Muscle layer of duodenum (tissue), 2 donors: ENCODE results near the gene CDK19.
"Not testable (repeated sequence)": the region's sequence is repeated elsewhere in the genome, so short reads cannot be mapped to it uniquely, and the experiment has no call there.

Source experiments
- H3K27ac ChIP-seq: one replicate; pipeline ENCODE4 v1.7.0; 2013; ENCODE audit warnings: mild to moderate bottlenecking, low read length
- H3K27me3 ChIP-seq: one replicate; pipeline ENCODE4 v1.7.0; 2013; ENCODE audit warnings: low read depth, mild to moderate bottlenecking, control low read depth, low read length
- H3K36me3 ChIP-seq, 2 donors: one replicate each; pipeline ENCODE4 v1.7.0; 2013; ENCODE audit warnings: low read length in 2 of 2, control low read depth in 1 of 2, mild to moderate bottlenecking in 1 of 2; ENCODE audit not compliant: insufficient read depth in 2 of 2, control insufficient read depth in 1 of 2
- H3K4me1 ChIP-seq, 2 donors: one replicate each; pipeline ENCODE4 v1.7.0; 2013; ENCODE audit warnings: low read length in 2 of 2, mild to moderate bottlenecking in 2 of 2, control low read depth in 1 of 2, moderate library complexity in 1 of 2; ENCODE audit not compliant: insufficient read depth in 2 of 2, control insufficient read depth in 1 of 2
- H3K4me3 ChIP-seq, 2 donors: one replicate each; pipeline ENCODE4 v1.7.0; 2013; ENCODE audit warnings: low read length in 2 of 2, low read depth in 1 of 2, mild to moderate bottlenecking in 1 of 2
- H3K9me3 ChIP-seq, 2 donors: one replicate each; pipeline ENCODE4 v1.7.0; 2013; ENCODE audit warnings: low read length in 2 of 2, control low read depth in 1 of 2, mild to moderate bottlenecking in 1 of 2; ENCODE audit not compliant: control insufficient read depth in 1 of 2
- donor health status: healthy.

CDK19 gene

DNA sequence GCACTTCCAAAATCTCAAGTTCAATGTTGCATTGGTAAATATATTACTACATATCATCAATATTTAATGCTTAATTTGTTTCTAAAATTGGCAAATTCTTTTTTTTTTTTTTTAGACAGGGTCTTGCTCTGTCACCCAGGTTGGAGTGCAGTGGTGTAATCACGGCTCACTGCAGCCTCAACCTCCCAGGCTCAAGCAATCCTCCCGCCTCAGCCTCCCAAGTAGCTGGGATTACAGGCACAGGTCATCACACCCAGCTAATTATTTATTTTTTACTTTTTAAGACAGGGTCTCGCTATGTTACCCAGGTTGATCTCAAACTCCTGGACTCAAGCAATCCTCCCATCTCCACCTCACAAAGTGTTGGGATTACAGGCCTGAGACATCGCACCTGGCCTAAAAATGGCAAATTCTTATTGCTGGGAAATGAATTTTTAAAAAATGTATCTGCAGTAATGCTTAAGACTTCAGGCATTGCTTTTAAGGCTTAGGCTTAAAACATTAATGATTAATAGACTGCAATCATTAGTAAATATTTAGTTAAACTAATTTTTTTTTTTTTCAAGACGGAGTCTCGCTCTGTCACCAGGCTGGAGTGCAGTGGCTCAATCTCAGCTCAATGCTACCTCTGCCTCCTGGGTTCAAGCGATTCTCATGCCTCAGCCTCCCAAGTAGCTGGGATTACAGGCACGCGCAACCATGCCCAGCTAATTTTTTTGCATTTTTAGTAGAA is 61.2 kb downstream of the CDK19 start:
- not testable (repeated sequence) for H3K27me3 ChIP-seq, H3K4me1 ChIP-seq, H3K27ac ChIP-seq, H3K4me3 ChIP-seq, H3K36me3 ChIP-seq, H3K9me3 ChIP-seq

DNA sequence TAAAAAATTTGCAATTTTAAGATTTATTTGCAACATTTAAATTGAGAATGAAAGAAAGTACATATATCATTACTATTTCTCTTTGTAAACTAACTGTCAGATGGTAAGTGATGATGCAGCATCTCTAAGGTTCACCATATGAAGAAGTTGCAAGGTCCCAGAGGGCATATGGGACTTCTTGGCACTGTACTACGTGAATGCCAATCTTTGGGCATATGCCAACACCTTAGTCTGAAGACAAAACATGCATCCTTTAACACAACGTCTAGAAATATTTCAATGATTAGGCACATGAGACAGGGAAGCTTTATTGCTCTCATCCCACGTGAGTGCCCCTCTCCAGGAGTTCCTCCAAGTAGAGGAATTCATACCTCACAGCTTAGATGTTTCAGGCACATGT is 66.8 kb downstream of the CDK19 start:
- Histone ChIP-seq H3K27me3 (no peaks in the 10 kb centered on the region), H3K36me3 (no peaks in the 10 kb centered on the region), H3K4me1 (no peaks in the 10 kb centered on the region), H3K4me3 (no peak overlapping the region), H3K27ac (no peak overlapping the region), H3K9me3 (no peaks in the 10 kb centered on the region)

DNA sequence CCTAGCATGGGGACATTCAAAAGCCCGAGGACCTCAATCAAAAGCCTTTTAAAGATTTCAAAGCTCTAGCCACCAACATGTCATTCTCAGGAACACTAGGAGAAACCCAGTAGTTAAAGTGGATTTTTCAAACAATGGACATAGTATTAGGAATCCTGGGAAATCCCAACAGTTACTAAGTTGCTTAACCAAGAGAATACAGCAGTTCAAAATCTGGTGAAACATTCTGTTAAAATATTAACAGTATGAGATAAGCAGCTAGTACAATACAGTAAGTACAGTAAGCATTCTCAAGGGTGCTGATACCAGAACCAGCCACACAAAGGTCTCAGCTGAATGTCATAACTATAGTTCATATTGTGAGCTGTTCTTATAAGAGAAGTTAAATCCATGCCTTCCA is 68.6 kb downstream of the CDK19 start:
- Histone ChIP-seq H3K4me1 (no peaks in the 10 kb centered on the region), H3K27me3 (no peaks in the 10 kb centered on the region), H3K9me3 (peaks cover 1 to 2% of the 10 kb centered on the region in 2 donors), H3K4me3 (no peak overlapping the region), H3K36me3 (peaks cover 0 to 16% of the 10 kb centered on the region in 2 donors), H3K27ac (no peak overlapping the region)

DNA sequence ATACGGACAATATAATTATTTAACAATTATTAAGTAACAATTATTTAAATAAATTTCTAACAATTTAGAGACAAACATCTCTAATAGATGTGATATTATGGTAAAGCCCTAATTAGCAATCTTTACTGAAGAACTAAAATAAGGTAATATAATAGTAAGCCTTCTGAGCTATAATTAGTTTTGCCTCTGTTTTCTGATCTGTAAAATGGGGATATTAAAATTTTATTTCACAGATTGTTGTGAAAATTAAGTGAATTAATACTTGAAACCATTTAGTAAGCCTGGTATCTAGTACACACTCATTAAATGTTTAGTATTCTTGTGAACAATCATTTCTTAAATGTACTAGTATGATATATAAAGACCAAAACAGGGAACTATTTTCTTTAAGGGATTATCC is 70.3 kb downstream of the CDK19 start:
- H3K9me3 ChIP-seq = peaks cover 7 to 10% of the 10 kb centered on the region in 2 donors
- H3K27me3 ChIP-seq = no peaks in the 10 kb centered on the region
- peaks cover 0 to 18% of the 10 kb centered on the region in 2 donors for H3K36me3 ChIP-seq
- no peak overlapping the region for H3K27ac ChIP-seq
- H3K4me3 ChIP-seq = no peak overlapping the region
- no peaks in the 10 kb centered on the region for H3K4me1 ChIP-seq

DNA sequence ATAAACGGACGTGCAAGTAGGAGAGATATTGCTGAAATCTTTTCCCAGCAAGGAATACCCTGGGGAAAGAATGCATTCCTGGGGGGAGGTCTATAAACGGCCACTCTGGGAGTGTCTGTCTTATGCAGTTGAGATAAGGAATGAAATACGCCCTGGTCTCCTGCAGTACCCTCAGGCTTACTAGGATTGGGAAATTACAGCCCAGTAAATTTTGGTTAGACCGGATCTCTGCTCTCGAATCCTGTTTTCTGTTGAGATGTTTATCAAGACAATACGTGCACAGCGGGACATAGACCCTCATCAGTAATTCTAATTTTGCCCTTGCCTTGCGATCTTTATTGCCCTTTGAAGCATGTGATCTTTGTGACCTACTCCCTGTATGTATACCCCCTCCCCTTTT is 72.7 kb downstream of the CDK19 start:
- H3K27me3 ChIP-seq, H3K9me3 ChIP-seq, H3K27ac ChIP-seq, H3K4me3 ChIP-seq, H3K4me1 ChIP-seq: not testable (repeated sequence)
- peaks cover 0 to 18% of the 10 kb centered on the region in 2 donors for H3K36me3 ChIP-seq

DNA sequence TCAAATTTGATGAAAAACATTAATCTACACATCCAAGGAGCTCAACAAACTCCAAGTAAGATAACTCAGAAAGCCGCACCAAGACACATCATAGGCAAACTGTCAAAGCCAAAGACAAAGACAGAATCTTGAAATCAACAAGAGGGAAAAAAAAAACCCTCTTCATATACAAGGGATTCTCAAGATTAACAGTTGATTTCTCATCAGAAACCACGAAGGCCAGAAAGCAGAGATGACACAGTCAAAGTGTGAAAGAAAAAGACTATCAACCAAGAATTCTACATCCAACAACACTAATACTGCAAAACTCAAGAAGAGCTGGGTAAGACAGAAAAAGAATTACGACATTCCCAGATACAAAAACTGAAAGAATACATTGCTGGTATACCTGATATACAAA is 73.8 kb downstream of the CDK19 start:
- peaks cover 7 to 10% of the 10 kb centered on the region in 2 donors for H3K9me3 ChIP-seq
- H3K27me3 ChIP-seq = no peaks in the 10 kb centered on the region
- H3K27ac ChIP-seq = no peak overlapping the region
- no peak overlapping the region for H3K4me3 ChIP-seq
- peaks cover 0 to 18% of the 10 kb centered on the region in 2 donors for H3K36me3 ChIP-seq
- no peaks in the 10 kb centered on the region for H3K4me1 ChIP-seq

DNA sequence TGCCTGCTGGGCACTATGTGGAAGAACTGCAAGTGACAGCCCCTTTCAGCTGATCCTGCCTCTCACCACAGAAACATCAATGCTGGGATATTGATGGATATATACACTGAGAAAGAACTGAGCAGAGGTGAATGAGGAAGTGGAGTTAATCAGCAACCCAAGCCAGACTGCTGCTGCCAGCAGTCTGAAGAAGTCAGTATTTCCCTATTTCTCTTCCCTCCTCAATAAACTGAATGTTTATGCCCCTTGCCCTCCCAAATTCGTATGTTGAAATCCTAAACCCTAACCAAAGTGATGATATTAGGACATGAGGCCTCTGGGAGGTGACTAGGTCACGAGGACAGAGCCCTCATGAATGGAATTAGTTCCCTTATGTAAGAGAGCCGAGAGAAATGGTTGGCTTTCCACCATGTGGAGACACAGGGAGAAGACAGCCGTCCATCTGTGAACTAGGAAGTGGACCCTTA is 76.3 kb downstream of the CDK19 start:
- H3K27me3 ChIP-seq = no peaks in the 10 kb centered on the region
- peak overlapping the region in 1 of 2 donors; percentile 7 for H3K4me3 ChIP-seq
- no peaks in the 10 kb centered on the region for H3K4me1 ChIP-seq
- H3K9me3 ChIP-seq = peaks cover 7 to 10% of the 10 kb centered on the region in 2 donors
- peaks cover 0 to 18% of the 10 kb centered on the region in 2 donors for H3K36me3 ChIP-seq
- no peak overlapping the region for H3K27ac ChIP-seq

DNA sequence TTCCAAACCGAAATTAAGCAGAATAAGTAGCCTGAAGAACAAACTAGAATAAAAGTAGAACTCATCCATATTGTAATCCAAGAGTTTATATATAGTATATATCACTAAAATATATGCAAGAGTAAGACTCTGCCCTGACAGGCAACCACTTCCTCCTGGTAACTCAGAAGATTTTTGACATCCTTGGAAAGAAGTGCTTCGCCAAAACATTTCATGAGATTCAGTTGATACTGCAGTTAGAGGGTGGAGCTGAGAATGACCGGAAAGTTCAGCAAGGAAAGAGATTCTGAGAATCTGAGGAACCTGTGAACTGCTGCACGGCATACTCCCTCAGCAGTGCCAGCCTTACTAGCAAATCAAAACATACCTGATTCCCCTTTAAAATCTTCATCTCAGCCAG is 79.6 kb downstream of the CDK19 start:
- H3K9me3 ChIP-seq = peaks cover 0 to 4% of the 10 kb centered on the region in 2 donors
- H3K4me1 ChIP-seq = no peaks in the 10 kb centered on the region
- no peak overlapping the region for H3K27ac ChIP-seq
- H3K27me3 ChIP-seq = no peaks in the 10 kb centered on the region
- H3K4me3 ChIP-seq = no peak overlapping the region
- no peaks in the 10 kb centered on the region for H3K36me3 ChIP-seq

DNA sequence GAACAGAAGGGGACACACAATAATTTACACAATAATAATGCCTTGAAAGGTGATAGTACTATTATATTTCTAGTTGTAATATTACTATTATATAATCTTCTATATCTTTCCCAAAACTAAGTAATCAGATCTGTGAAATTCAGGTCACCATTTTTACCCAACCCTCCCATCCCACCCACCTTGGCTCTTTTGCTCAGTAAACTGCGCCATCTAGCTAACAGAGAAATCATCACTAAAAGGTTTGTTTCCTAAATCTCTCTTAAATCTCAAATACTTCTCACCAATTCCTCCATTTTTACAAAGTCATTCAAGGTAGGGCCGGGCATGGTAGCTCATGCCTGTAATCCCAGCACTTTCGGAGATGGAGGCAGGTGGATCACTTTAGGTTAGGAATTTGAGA is 83.4 kb downstream of the CDK19 start:
- no peak overlapping the region for H3K27ac ChIP-seq
- no peaks in the 10 kb centered on the region for H3K4me1 ChIP-seq
- no peaks in the 10 kb centered on the region for H3K9me3 ChIP-seq

DNA sequence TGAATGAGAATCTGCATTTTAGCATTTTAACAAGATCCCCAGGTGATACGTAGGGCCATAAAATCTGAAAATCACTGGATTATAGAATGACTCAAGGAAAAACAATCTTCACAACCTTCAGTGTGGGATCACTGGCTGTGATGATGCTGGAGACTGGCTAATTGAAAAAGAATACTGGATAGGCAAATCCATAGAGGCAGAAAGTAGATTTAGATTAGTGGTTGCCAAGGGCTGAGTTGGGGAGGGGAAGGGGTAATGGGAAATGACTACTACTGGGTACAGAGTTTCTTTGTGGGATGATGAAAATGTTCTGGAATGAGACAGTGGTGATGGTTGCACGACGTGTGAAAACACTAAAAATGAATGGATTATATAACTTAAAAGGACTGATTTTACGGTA is 84.1 kb downstream of the CDK19 start:
- no peak overlapping the region for H3K27ac ChIP-seq
- no peaks in the 10 kb centered on the region for H3K4me1 ChIP-seq
- H3K4me3 ChIP-seq = no peak overlapping the region
- H3K27me3 ChIP-seq = no peaks in the 10 kb centered on the region
- no peaks in the 10 kb centered on the region for H3K36me3 ChIP-seq
- H3K9me3 ChIP-seq = no peaks in the 10 kb centered on the region

More for the DNA sequence above, 83.4 kb downstream of the CDK19 start:
- Histone ChIP-seq H3K36me3 (no peaks in the 10 kb centered on the region), H3K4me3 (no peak overlapping the region), H3K27me3 (no peaks in the 10 kb centered on the region)

DNA sequence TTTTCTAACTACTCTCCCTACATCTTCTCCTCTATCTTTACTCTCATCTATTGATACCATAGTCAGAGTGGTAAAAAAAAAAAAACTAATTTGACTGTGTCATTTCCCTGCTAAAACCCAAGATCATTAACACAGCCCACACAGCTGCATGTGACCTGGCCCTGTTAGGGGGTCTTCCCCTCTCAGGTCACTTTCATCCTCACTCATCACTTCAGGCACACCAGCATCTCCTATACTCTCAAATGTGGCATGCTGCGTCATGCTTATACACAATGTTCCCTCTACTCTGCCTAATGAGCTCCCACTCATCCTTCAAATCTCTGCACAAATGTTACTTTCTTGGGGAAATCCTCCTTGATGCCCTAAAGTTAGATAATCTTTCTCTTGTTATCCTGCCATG is 86.8 kb downstream of the CDK19 start:
- no peaks in the 10 kb centered on the region for H3K9me3 ChIP-seq
- no peak overlapping the region for H3K4me3 ChIP-seq
- no peaks in the 10 kb centered on the region for H3K4me1 ChIP-seq
- H3K27ac ChIP-seq = no peak overlapping the region
- H3K36me3 ChIP-seq = no peaks in the 10 kb centered on the region
- H3K27me3 ChIP-seq = no peaks in the 10 kb centered on the region

DNA sequence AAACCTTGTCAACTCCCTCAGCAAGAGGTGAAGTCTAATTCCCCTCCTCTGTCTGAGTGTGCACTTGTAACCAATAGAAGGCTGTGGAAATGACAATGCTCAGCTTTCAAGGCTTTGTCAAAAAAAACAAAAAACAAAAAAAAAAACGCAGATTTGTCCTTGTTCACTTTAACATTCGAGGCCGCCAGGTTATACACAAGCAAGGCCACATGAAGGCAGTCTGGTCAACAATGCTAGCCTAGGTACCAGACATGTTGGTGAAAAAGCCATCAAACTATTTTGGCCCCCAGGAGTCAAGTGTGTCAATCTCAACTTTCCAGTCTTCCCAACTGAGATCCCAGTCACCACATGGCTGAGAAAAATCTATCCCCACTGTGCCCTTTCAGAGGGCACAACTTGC is 92.3 kb downstream of the CDK19 start:
- Histone ChIP-seq H3K27me3 (no peaks in the 10 kb centered on the region), H3K4me3 (no peak overlapping the region), H3K9me3 (no peaks in the 10 kb centered on the region), H3K27ac (no peak overlapping the region), H3K4me1 (no peaks in the 10 kb centered on the region), H3K36me3 (no peaks in the 10 kb centered on the region)
